Astrocyte (in vitro differentiated cells and primary cell): ENCODE measurements around the gene CYP3A7. TPM values are rescaled to one million over a fixed set of nuclear protein-coding genes. Genes with fewer than 3 reads are reported as not detected.

ENCODE experiments used
- DNase-seq: peaks from one replicate; pipeline ENCODE4 v3.0.0-alpha.2; 2010; ENCODE audit warnings: low read depth
- FAIRE-seq: peaks from 2 replicates; lab custom pipeline; 2011; peaks lifted over from hg19 to GRCh38; lab: Jason Lieb, UNC
- H2AFZ ChIP-seq: 2 replicates; pipeline ENCODE4 v1.6.0; 2012; ENCODE audit warnings: low read depth, low read length, inconsistent platforms
- H3K27ac ChIP-seq: 2 replicates; pipeline ENCODE4 v1.5.1; 2011; ENCODE audit warnings: low read depth, low read length, inconsistent platforms
- H3K27me3 ChIP-seq: 2 replicates; pipeline ENCODE4 v1.6.0; 2011; ENCODE audit warnings: low read length, inconsistent platforms; ENCODE audit not compliant: insufficient read depth
- H3K36me3 ChIP-seq: 2 replicates; pipeline ENCODE4 v1.5.1; 2011; ENCODE audit warnings: low read length, inconsistent platforms; ENCODE audit not compliant: insufficient read depth
- H3K4me1 ChIP-seq: 2 replicates; pipeline ENCODE4 v1.5.1; 2011; ENCODE audit warnings: low read length, inconsistent platforms; ENCODE audit not compliant: insufficient read depth
- H3K4me2 ChIP-seq: 2 replicates; pipeline ENCODE4 v1.6.0; 2012; ENCODE audit warnings: low read length, inconsistent platforms
- H3K4me3 ChIP-seq: 2 replicates; pipeline ENCODE4 v1.5.1; 2011; ENCODE audit warnings: low read depth, mild to moderate bottlenecking, low read length, inconsistent platforms; ENCODE audit not compliant: insufficient read depth
- H3K79me2 ChIP-seq: 2 replicates; pipeline ENCODE4 v1.6.0; 2012; ENCODE audit warnings: mild to moderate bottlenecking, low read length, inconsistent platforms; ENCODE audit not compliant: insufficient read depth
- H3K9ac ChIP-seq: 2 replicates; pipeline ENCODE4 v1.6.0; 2012; ENCODE audit warnings: mild to moderate bottlenecking, low read length, inconsistent platforms
- H3K9me3 ChIP-seq: 2 replicates; pipeline ENCODE4 v1.5.1; 2012; ENCODE audit warnings: low read depth, mild to moderate bottlenecking, low read length, inconsistent platforms; ENCODE audit not compliant: insufficient read depth
- H4K20me1 ChIP-seq: 2 replicates; pipeline ENCODE4 v1.6.0; 2012; ENCODE audit warnings: low read length, inconsistent platforms; ENCODE audit not compliant: insufficient read depth
- H3K27ac Mint-ChIP-seq: one replicate; pipeline ENCODE4 v1.8.0; 2021; ENCODE audit warnings: mild to moderate bottlenecking, mixed read lengths; ENCODE audit not compliant: unreplicated experiment
- H3K27me3 Mint-ChIP-seq: one replicate; pipeline ENCODE4 v1.8.0; 2021; ENCODE audit warnings: low read depth, mixed read lengths; ENCODE audit not compliant: unreplicated experiment
- H3K36me3 Mint-ChIP-seq: one replicate; pipeline ENCODE4 v1.8.0; 2021; ENCODE audit warnings: low read depth, mixed read lengths; ENCODE audit not compliant: unreplicated experiment
- H3K4me1 Mint-ChIP-seq: one replicate; pipeline ENCODE4 v1.8.0; 2021; ENCODE audit warnings: low read depth, mixed read lengths; ENCODE audit not compliant: unreplicated experiment
- H3K4me3 Mint-ChIP-seq: one replicate; pipeline ENCODE4 v1.8.0; 2021; ENCODE audit warnings: mild to moderate bottlenecking, moderate library complexity, mixed read lengths; ENCODE audit not compliant: unreplicated experiment
- H3K9me3 Mint-ChIP-seq: one replicate; pipeline ENCODE4 v1.8.0; 2021; ENCODE audit warnings: mild to moderate bottlenecking, mixed read lengths; ENCODE audit not compliant: unreplicated experiment
- EZH2 ChIP-seq: IDR thresholded peaks from 2 replicates; pipeline ENCODE4 v1.6.1; 2012; ENCODE audit warnings: mild to moderate bottlenecking, low read length, inconsistent platforms; ENCODE audit not compliant: insufficient read depth
- total RNA-seq: library from RNA; stranded (reverse); gene quantifications from 2 replicates; pipeline ENCODE4 v1.2.1, GENCODE V29; 2021
- TF ChIP-seq, protein P1 (sequence below): IDR thresholded peaks from 2 replicates; pipeline ENCODE4 v1.5.1; 2011; ENCODE audit warnings: low read depth, mild to moderate bottlenecking, inconsistent platforms, low read length, moderate library complexity; ENCODE audit not compliant: insufficient read depth

CYP3A7 gene
- total RNA-seq, 1 donor from 2014 or later, result not detected

DNA sequence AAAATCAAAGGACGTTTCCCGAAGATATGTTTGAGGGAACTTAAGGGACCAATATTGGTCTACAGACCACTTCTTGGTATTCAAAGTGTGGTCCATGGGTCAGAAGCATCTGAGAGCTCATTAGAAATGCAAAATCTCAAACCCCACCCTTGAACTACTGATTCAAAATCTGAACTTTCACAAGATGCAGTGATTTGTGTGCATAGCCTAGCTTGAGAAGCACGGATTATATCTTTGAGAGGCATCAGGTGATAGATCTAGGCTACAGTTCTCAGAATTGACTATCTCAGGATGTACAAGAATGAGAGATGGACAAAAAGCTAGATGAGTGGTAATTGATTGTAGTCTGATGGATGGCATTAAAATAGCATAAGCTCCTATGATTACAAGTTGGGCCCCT lies 29.5 kb upstream of the CYP3A7 start:
- Histone ChIP-seq H3K27me3 (peaks cover 8% of the 10 kb centered on the region), H3K9ac (no peak overlapping the region), H4K20me1 (no peaks in the 10 kb centered on the region), H3K4me2 (no peak overlapping the region), H3K36me3 (no peaks in the 10 kb centered on the region), H3K4me1 (peaks cover 6% of the 10 kb centered on the region), H3K9me3 (no peaks in the 10 kb centered on the region), H2AFZ (no peak overlapping the region), H3K4me3 (no peak overlapping the region), H3K79me2 (no peaks in the 10 kb centered on the region), H3K27ac (no peak overlapping the region)
- Mint-ChIP-seq H3K9me3 (no peaks in the 10 kb centered on the region), H3K36me3 (no peaks in the 10 kb centered on the region), H3K27me3 (peaks cover 3% of the 10 kb centered on the region), H3K4me1 (peaks cover 13% of the 10 kb centered on the region), H3K27ac (no peak overlapping the region), H3K4me3 (no peak overlapping the region)
- no peak for TF ChIP-seq EZH2
- TF ChIP-seq, protein P1, sequence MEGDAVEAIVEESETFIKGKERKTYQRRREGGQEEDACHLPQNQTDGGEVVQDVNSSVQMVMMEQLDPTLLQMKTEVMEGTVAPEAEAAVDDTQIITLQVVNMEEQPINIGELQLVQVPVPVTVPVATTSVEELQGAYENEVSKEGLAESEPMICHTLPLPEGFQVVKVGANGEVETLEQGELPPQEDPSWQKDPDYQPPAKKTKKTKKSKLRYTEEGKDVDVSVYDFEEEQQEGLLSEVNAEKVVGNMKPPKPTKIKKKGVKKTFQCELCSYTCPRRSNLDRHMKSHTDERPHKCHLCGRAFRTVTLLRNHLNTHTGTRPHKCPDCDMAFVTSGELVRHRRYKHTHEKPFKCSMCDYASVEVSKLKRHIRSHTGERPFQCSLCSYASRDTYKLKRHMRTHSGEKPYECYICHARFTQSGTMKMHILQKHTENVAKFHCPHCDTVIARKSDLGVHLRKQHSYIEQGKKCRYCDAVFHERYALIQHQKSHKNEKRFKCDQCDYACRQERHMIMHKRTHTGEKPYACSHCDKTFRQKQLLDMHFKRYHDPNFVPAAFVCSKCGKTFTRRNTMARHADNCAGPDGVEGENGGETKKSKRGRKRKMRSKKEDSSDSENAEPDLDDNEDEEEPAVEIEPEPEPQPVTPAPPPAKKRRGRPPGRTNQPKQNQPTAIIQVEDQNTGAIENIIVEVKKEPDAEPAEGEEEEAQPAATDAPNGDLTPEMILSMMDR, result no peak
- FAIRE-seq (no peak), DNase-seq (no peak)

- Mint-ChIP-seq H3K27ac (peak overlapping the region; percentile 43), H3K4me3 (no peak overlapping the region), H3K27me3 (peaks cover 2% of the 10 kb centered on the region), H3K36me3 (no peaks in the 10 kb centered on the region), H3K4me1 (peaks cover 13% of the 10 kb centered on the region), H3K9me3 (no peaks in the 10 kb centered on the region)
- Histone ChIP-seq H3K9me3 (no peaks in the 10 kb centered on the region), H3K27ac (no peak overlapping the region), H3K4me3 (no peak overlapping the region), H3K9ac (no peak overlapping the region), H3K36me3 (no peaks in the 10 kb centered on the region), H2AFZ (no peak overlapping the region), H3K27me3 (peaks cover 11% of the 10 kb centered on the region), H4K20me1 (no peaks in the 10 kb centered on the region), H3K4me1 (peaks cover 6% of the 10 kb centered on the region), H3K79me2 (no peaks in the 10 kb centered on the region), H3K4me2 (no peak overlapping the region)
- no peak for FAIRE-seq
- peak; percentile 82 for DNase-seq
- TF ChIP-seq, protein P1, result no peak
- no peak for TF ChIP-seq EZH2
Measured at GRCh38 chr7:99762680-99763327, 27.8 kb upstream of the CYP3A7 start.

DNA sequence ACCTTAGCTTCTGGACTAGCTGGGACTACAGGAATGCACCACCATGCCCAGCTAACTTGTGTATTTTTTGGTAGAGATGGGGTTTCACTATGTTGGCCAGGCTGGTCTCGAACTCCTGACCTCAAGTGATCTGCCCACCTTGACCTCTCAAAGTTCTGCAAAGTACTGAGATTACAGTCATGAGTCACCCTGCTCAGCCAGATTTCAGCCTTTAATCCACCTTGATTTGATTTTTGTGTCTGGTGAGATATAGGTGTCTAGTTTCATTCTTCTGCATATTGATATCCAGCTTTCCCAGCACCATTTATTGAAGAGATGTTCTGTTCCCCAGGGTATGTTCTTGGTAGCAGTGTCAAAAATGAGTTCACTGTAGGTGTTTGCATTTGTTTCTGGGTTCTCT lies 20.1 kb upstream of the CYP3A7 start:
- no peak overlapping the region for H3K9ac ChIP-seq
- Mint-ChIP-seq H3K27ac (no peak overlapping the region), H3K27me3 (peaks cover 3% of the 10 kb centered on the region), H3K9me3 (peaks cover 2% of the 10 kb centered on the region), H3K4me1 (peaks cover 9% of the 10 kb centered on the region), H3K36me3 (no peaks in the 10 kb centered on the region), H3K4me3 (no peak overlapping the region)
- no peaks in the 10 kb centered on the region for H3K79me2 ChIP-seq
- H3K4me2 ChIP-seq, result no peak overlapping the region
- H3K4me1 ChIP-seq, result no peaks in the 10 kb centered on the region
- FAIRE-seq (no peak), DNase-seq (no peak)
- H3K9me3 ChIP-seq, result no peaks in the 10 kb centered on the region
- H2AFZ ChIP-seq, result no peak overlapping the region
- H3K36me3 ChIP-seq, result no peaks in the 10 kb centered on the region
- TF ChIP-seq EZH2, result no peak
- TF ChIP-seq, protein P1, result no peak
- peaks cover 7% of the 10 kb centered on the region for H3K27me3 ChIP-seq
- no peak overlapping the region for H3K27ac ChIP-seq
- no peaks in the 10 kb centered on the region for H4K20me1 ChIP-seq
- no peak overlapping the region for H3K4me3 ChIP-seq
